GM19468 (cell line): ENCODE results near the gene MTA1.

Experiments used
- ATAC-seq: cut with Tn5 transposase; IDR thresholded peaks from one replicate; pipeline ENCODE4 v1.9.1; 2021; ENCODE audit warnings: mild to moderate bottlenecking, moderate library complexity, moderate number of reproducible peaks; ENCODE audit not compliant: unreplicated experiment; ENCODE audit errors: extremely low read depth

The MTA1 gene

GRCh38 chr14:105503935-105504692, 84.5 kb downstream of the MTA1 start:
- ATAC-seq: no peak

- ATAC-seq: no peak
Observed at GRCh38 chr14:105505101-105505500, 85.5 kb downstream of the MTA1 start.

- ATAC-seq: no peak
Observed at GRCh38 chr14:105507247-105507646, 87.6 kb downstream of the MTA1 start.

GRCh38 chr14:105508069-105508468, 88.4 kb downstream of the MTA1 start:
- ATAC-seq: no peak

- ATAC-seq: no peak
Observed at GRCh38 chr14:105508601-105509000, 89.0 kb downstream of the MTA1 start.

- no peak for ATAC-seq
Observed at GRCh38 chr14:105517096-105517495, 97.5 kb downstream of the MTA1 start.

GRCh38 chr14:105519946-105520698, 100.5 kb downstream of the MTA1 start:
- ATAC-seq: no peak
